Stimulated activated effector memory CD8-positive, alpha-beta T cell treated with anti-CD3 and anti-CD28 coated beads, Interleukin-12 subunit alpha, Interleukin-12 subunit beta, amount 100 ng/mL, for 72 hours (primary cell): Measurements from ENCODE around the gene KLK8.
A peak's percentile ranks its signal among the peaks of the same experiment; 100 is the strongest.

Experiments
- ATAC-seq: fragments of 150-1000 bp; cut with Tn5 transposase; 2 replicates; pipeline ENCODE4 v1.10.0; 2021
- DNase-seq, 2 donors: peaks; one replicate each; pipeline ENCODE4 v3.0.0; 2021 to 2022; ENCODE audit warnings: low spot score in 2 of 2
- H3K27ac Mint-ChIP-seq: one replicate; pipeline ENCODE4 v1.8.0; 2022; ENCODE audit warnings: mild to moderate bottlenecking, mixed read lengths
- H3K36me3 Mint-ChIP-seq: one replicate; pipeline ENCODE4 v1.8.0; 2022; ENCODE audit warnings: mild to moderate bottlenecking, mixed read lengths
- H3K4me1 Mint-ChIP-seq: one replicate; pipeline ENCODE4 v1.8.0; 2022; ENCODE audit warnings: mixed read lengths
- H3K4me3 Mint-ChIP-seq: one replicate; pipeline ENCODE4 v1.8.0; 2022; ENCODE audit warnings: mild to moderate bottlenecking, mixed read lengths
- H3K9me3 Mint-ChIP-seq: one replicate; pipeline ENCODE4 v1.8.0; 2022; ENCODE audit warnings: mixed read lengths

KLK8 gene

DNA sequence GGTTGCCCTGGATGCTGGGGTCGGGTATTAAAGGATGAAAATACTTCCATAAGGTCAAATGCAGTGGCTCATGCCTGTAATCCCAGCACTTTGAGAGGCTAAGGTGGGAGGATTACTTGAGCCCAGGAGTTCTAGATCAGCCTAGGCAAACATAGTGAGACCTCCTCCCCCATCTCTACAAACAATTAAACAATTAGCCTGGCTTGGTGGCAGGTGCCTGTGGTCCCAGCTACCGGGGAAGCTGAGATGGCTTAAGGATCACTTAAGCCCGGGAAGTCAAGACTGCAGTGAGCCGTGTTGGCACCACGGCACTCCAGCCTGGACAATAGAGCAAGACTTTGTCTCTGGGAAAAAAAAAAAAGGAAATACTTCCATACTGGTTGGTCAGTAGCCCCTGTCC, 23.5 kb upstream of the KLK8 start:
- H3K4me3 Mint-ChIP-seq: no peak overlapping the region
- H3K9me3 Mint-ChIP-seq: no peaks in the 10 kb centered on the region
- H3K4me1 Mint-ChIP-seq: peaks cover 5% of the 10 kb centered on the region

DNA sequence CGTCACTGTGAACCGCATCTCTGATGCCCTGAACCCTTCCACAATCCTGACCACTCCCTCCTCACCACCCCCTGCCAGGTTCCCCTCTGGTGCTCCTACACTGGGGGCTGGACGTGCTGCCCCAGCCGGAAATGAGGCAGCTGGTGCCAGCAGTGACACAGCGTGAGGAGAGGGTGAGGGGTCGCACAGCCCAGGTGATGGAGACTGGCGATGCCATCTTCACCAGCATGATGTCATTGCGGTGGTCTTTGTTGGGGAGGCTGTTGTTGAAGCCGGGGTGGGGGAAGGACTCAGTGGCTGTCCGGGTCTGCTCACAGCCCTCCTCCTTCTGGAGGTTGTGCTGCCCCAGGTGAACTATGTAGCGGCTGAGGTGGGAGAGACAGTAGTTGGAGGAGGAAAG, 22.5 kb upstream of the KLK8 start:
- H3K27ac Mint-ChIP-seq: no peak overlapping the region
- ATAC-seq: no peak
- no peak for DNase-seq
- H3K9me3 Mint-ChIP-seq: no peaks in the 10 kb centered on the region
- H3K36me3 Mint-ChIP-seq: peaks cover 6% of the 10 kb centered on the region
- no peak overlapping the region for H3K4me3 Mint-ChIP-seq
- peaks cover 9% of the 10 kb centered on the region for H3K4me1 Mint-ChIP-seq

More for the DNA sequence above, 23.5 kb upstream of the KLK8 start:
- no peak for ATAC-seq
- no peak for DNase-seq
- Mint-ChIP-seq H3K27ac (no peak overlapping the region), H3K36me3 (peaks cover 3% of the 10 kb centered on the region)

DNA sequence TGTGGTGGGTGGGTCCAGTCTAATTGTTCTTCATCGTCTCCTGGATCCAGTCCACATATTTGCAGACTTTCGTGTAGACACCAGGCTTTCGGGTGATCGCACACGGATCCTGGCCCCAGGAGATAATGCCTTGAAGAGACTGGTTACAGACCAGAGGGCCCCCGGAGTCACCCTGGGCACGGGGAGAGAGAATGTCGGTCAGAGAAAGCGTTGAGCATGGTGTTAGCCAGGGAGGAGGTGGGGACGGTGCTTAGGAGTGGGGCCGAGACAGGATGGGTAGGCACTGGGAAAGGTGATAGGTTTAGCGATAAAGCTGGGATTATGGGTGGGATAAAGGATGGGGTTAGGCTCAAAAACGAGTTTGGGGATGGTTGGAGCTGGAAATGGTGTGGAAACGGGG, 21.1 kb upstream of the KLK8 start:
- ATAC-seq (no peak), DNase-seq (no peak)
- peaks cover 22% of the 10 kb centered on the region for H3K4me1 Mint-ChIP-seq
- H3K36me3 Mint-ChIP-seq: peaks cover 6% of the 10 kb centered on the region
- H3K9me3 Mint-ChIP-seq: no peaks in the 10 kb centered on the region
- no peak overlapping the region for H3K4me3 Mint-ChIP-seq
- H3K27ac Mint-ChIP-seq: peak overlapping the region; percentile 35

DNA sequence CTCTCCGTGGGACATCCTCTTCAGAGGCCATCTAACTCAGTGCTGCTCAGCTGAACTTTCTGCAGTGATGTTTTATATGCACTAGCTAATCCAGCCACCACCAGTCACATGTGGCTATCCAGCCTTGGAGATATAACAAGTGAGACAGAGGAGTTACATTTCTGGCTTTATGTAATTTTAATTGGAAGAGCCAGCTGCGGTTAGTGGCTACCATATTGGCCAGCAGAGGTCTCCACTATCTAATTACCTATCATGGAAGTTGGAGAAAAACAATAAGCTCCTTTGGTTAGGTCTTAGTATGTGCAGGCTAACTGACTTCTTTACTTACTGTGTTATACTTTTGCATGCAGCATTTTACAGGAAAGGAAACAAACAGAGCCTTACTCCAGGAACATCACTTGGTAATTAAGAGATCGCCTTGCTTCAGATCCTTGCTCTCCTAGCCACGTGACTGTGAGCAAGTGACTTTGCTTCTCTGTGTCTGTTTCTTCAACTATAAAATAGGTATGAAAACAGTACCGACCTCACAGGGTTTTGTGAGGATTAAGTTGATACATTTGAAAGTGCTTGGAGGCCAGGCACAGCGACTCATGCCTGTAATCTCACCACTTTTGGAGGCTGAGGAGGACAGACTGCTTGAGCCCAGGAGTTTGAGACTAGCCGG, 19.7 kb upstream of the KLK8 start:
- Mint-ChIP-seq H3K4me1 (peaks cover 30% of the 10 kb centered on the region), H3K4me3 (no peak overlapping the region), H3K36me3 (peaks cover 6% of the 10 kb centered on the region), H3K9me3 (no peaks in the 10 kb centered on the region), H3K27ac (no peak overlapping the region)
- DNase-seq (no peak), ATAC-seq (no peak)

DNA sequence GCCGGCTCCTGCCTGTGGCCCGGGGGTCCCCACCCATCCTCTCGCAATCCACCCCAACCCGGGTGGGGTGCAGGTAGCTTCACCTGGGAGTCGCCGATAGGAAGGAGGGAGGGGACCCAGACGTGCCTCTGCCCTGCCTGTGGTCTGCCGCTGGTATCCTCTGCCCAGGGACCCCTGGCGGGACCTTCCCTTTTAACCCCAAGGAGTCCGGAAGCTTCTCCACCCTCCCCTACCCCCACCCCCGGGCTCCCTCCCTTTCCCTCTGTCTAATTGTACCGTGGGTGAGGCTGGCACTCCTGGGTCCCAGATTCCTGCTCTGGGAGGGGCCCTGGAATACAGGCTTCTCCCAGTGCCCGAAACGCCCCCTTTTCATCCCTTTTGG, 18.1 kb upstream of the KLK8 start, which contains the start of gene KLK10:
KLK10 (minus strand) TSS at position 166 of the 382 bp plus-strand sequence. CDS start 579 bp downstream, outside the sequence.
- no peak within 1 kb of the TSS for H3K27ac Mint-ChIP-seq
- peaks cover 30% of the 10 kb centered on the region for H3K4me1 Mint-ChIP-seq
- peaks cover 17% of the 10 kb centered on the region for H3K36me3 Mint-ChIP-seq
- ATAC-seq: no peak
- no peak for DNase-seq
- peak within 1 kb of the TSS; percentile 64 for H3K4me3 Mint-ChIP-seq
- H3K9me3 Mint-ChIP-seq: no peaks in the 10 kb centered on the region

DNA sequence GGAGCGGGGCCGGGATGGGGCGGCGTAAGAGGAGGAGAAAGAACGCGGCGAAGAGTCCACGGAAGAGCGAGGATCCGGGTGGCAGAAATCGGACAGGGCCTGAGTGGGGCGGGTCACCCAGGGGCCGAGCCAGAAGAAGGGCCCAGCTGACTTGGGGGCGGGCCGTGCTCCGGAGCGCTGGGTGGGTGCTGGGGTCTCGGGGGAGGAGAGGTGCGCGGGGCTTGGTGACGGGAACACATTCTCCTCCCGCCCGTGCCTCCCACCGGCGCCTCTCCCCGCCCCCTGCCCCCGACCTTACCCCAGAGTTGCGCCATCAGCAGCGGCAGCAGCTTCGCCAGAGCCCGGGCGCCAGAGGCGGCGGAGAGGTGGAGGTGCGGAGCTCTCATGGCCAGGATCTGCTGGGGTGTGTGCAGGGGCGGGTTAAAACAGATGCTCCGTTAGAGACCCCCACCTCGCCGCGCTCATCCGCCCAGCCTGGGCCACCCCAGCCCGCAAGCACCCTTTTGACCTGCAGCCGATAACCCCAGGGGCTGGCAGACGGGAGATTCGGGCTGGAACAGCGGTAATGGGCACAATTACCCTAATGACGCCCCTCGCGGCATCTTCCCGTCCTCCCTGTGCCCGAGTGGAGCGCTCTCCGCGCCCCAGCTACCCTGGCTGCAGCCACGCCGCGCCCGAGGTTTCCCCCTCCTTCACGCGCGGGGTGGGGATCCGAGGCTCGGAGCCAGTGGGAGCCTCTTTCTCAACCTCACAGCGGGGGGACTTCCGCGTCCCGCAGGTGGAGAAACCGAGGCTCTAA, 17.5 kb upstream of the KLK8 start:
- no peaks in the 10 kb centered on the region for H3K9me3 Mint-ChIP-seq
- no peak overlapping the region for H3K27ac Mint-ChIP-seq
- peak overlapping the region; percentile 64 for H3K4me3 Mint-ChIP-seq
- H3K36me3 Mint-ChIP-seq: peaks cover 17% of the 10 kb centered on the region
- ATAC-seq: no peak
- no peak for DNase-seq
- H3K4me1 Mint-ChIP-seq: peaks cover 30% of the 10 kb centered on the region

DNA sequence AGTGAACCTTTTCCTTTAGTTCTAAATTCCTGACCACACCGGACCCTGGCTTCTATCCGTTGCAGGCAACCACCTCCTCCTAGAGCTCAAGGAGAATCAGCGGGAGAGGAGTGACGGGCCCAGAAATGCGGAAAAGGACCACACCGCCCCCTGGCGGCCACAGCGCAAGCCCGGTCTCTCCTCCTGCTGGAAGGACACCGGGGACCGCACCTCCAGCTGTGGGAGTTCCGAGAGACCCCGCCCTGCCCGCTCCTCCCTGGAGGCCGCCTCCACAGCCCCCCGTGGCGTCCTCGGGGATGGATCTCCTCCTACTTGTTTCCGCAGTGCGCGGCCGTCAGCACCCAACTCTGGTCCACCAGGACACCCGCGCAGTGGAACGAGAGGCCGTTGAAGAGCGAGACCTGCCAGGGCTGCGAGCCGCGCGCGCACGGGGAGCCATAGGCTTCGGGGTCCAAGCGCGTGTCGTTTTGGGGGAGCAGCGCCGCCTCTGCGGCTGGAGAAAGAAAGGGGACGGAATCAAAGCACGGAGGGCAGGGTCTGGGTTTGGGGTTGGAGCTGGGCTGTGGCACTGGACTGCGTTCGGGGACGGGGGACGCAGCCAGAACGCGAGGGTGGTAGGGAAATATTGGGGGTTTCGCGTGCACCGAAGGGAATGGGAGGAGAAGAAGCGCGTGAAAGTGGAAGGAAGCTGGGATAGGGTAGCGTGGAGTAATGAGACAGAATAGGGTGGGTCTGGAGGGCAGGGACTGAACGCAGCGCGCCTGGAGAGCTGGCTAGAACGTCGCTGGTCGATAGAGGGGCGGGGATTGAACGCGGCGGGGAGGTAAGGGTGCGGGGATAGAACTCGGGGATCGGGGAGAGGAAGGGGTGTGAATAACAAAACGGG, 15.6 kb upstream of the KLK8 start:
- ATAC-seq (no peak), DNase-seq (peak in 1 of 2 donors; percentile 71)
- H3K4me3 Mint-ChIP-seq: peak overlapping the region; percentile 64

DNA sequence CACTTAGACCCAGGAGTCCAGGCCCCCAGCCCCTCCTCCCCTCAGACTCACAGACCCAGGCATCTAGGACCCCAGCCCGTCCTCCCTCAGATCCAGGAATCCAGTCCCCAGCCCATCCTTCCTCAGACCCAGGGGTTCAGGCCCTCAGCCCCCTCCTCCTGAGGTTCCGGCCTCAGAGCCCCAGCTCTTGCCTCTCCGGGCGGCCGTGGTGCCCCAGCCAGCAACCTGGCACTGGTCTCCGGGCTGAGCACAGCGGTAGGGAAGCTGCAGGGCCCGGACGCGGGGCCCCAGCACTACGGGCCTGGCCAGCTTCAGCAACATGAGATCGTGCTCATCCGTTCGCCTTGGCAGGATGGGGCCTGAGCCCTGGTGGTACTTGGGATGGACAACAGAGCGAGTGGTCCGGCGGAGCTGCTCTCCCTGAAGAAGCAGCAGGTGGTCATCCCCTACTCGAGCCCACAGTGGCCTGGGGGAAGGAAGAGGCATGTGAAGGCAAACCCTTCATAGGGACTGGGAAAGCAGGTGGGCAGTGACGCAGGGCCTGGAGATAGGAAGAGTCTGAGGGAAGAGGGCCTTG, 14.4 kb upstream of the KLK8 start:
- Mint-ChIP-seq H3K9me3 (no peaks in the 10 kb centered on the region), H3K36me3 (peaks cover 17% of the 10 kb centered on the region), H3K4me3 (no peak overlapping the region), H3K27ac (no peak overlapping the region), H3K4me1 (peaks cover 30% of the 10 kb centered on the region)
- no peak for DNase-seq
- ATAC-seq: no peak

More for the DNA sequence above, 15.6 kb upstream of the KLK8 start:
- no peaks in the 10 kb centered on the region for H3K9me3 Mint-ChIP-seq
- no peak overlapping the region for H3K27ac Mint-ChIP-seq
- H3K4me1 Mint-ChIP-seq: peaks cover 30% of the 10 kb centered on the region
- peaks cover 17% of the 10 kb centered on the region for H3K36me3 Mint-ChIP-seq

DNA sequence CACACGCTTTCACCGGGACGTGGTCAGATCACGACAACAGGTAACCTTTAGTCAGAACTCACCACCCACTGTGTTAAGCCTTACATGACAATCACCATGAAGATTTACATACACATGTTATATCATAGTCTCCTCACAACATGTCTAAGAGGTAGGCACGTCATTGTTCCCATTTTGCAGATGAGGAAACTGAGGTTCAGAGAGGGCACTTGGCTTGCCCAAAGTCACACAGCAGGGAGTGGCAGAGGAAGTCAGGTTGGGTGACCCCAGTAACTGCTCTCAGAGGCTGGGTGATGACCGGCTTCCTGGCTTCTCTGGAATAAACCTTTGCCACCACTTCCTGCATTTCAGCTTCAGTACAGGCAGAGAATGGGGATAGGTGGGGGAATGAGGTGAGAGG, 12.8 kb upstream of the KLK8 start:
- H3K27ac Mint-ChIP-seq: no peak overlapping the region
- no peaks in the 10 kb centered on the region for H3K9me3 Mint-ChIP-seq

DNA sequence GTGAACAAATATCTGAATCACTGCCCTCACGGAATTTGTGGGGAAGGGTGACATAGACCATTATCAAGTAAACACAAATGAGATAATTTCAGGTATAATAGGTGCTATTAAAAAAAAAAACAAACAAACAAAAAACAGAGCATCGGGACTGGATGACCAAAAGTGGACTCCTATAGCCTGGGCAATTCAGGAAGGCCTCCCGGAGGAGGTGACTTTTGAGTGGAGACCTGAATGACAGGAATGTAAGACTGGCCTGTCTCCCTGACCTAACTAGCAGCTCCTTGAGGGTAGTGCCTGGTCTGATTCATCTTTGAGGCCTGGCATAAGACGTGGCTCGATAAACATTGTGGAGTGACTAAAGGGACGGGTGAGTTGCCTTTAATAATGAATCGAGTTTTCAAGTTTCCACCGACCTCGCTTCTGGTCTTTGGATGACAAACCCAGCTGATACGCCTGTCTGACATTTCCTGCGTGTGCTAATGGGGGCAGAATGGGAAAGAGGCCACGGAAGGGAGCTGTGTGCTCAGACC, 11.3 kb upstream of the KLK8 start:
- Mint-ChIP-seq H3K4me1 (peaks cover 10% of the 10 kb centered on the region), H3K9me3 (no peaks in the 10 kb centered on the region), H3K36me3 (peaks cover 11% of the 10 kb centered on the region), H3K4me3 (no peak overlapping the region), H3K27ac (no peak overlapping the region)
- DNase-seq (no peak), ATAC-seq (no peak)

More for the DNA sequence above, 12.8 kb upstream of the KLK8 start:
- DNase-seq (no peak), ATAC-seq (no peak)
- Mint-ChIP-seq H3K4me1 (peaks cover 21% of the 10 kb centered on the region), H3K4me3 (no peak overlapping the region), H3K36me3 (peaks cover 11% of the 10 kb centered on the region)

DNA sequence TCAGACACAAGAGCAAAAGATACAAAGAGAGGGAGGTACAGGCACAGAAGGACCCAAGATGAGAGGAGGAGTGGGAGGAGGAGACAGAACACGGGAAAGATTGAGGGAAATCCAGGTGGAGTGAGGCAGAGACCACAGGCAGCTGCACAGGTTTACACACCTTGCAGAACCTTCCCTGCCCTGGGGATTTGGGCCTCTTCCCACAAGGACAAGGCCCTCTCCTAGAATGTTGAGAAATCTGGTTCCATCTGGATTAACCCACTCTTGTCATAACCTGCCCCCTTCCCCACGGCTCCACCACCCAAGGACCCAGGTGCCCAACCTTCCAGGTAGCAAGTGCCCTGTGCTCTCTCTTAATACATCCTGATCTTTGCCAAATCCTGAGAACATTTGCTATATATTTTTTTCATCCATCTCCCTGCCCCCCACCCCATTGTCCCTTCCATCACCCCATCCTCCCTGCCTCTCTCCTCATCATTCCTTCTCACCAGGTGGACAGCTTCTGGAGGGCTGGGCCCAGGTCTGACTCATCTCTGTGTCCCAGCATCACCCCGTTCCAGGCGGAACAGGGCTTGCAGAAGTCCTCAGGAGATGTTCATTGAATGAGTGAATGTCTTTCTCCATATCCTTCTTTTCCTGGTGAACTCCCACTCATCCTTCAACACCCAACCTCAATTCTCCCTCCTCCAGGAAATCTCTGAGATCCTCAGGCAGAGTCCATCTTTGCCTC, 8.8 kb upstream of the KLK8 start:
- ATAC-seq (no peak), DNase-seq (no peak)
- no peaks in the 10 kb centered on the region for H3K9me3 Mint-ChIP-seq

DNA sequence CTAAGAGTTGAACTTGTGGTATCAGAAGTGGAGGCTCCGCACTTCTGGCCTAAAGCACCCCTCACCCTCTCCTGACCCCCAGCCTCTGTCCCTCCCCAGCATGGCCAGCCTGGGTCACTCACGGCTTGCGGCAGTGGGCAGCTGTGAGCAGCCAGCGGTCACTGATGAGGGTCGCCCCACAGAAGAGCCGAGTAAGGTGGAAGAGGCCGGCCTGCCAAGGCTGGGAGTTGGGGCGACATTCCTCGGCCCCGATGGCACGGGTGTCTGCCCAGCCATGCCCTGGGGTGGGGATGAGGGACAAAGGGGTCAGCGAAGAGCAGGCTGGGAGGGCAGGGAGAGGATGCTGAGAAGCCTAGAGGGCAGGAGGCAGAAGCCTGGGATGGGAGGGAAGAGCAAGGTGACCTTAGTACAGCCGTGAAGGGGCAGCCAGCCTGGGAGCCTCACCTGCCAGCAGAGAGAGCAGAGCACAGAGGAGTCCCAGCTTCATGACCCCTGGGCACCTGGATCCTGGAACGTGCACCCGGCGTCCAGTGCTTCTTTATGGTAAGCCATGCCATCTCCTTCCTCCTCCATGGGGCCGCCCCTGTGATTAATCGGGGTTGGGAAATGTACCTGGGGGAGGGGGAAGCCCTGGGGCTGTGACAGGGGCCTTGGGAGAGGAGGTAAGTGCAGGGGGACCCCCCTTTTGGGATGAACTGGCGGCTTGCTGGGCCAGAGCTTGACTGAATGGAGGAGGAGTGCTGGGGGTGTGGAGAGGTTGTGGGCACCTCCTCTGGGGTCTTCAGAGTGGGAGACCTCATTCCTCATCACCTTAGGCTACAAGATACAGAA, 7.9 kb upstream of the KLK8 start:
- Mint-ChIP-seq H3K36me3 (no peaks in the 10 kb centered on the region), H3K27ac (no peak overlapping the region), H3K9me3 (no peaks in the 10 kb centered on the region), H3K4me3 (no peak overlapping the region), H3K4me1 (no peaks in the 10 kb centered on the region)
- DNase-seq (no peak), ATAC-seq (peak; percentile 40)

More for the DNA sequence above, 8.8 kb upstream of the KLK8 start:
- Mint-ChIP-seq H3K4me1 (no peaks in the 10 kb centered on the region), H3K27ac (no peak overlapping the region), H3K36me3 (peaks cover 4% of the 10 kb centered on the region), H3K4me3 (no peak overlapping the region)

DNA sequence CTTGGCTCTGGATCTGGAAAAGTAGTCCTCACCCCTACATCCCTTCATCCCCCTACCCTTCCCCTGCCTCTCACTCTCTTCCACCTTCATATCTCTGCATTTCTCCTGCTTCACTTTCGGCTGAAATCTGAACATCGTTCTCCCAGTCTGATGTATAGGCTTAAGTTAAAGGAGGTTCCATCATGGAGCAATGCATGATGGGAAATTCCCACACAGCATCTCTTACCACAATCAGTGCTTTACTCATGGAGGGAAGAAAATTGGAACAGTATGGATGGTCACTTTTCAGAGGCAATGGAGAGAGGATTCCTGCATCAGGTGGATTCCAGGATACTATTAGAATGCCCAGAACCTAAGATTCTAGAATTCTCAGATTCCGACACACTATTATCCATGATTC, 6.1 kb upstream of the KLK8 start:
- Mint-ChIP-seq H3K27ac (no peak overlapping the region), H3K4me3 (no peak overlapping the region), H3K4me1 (no peaks in the 10 kb centered on the region), H3K9me3 (no peaks in the 10 kb centered on the region), H3K36me3 (no peaks in the 10 kb centered on the region)
- ATAC-seq (no peak), DNase-seq (no peak)

DNA sequence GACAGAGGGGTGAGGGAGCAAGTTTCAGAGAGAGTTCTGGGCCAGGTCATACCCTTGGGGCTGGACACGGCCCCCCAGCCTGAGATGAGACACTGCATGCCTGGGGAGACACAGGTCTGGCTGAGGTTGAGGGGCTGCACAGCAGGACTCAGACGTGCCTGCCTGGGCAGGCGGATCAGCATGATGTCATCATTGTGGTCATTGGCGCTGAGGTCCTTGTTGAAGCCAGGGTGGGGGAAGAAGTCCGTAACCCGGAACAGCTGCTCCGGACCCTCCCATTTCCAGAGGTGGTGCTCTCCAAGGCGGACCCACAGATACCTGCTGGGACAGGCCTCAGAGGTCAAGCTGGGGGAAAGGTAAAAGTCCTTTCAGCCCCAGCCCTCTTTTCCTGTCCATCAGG, 5.0 kb upstream of the KLK8 start:
- no peak for DNase-seq
- no peak for ATAC-seq
- no peaks in the 10 kb centered on the region for H3K4me1 Mint-ChIP-seq
- no peak overlapping the region for H3K27ac Mint-ChIP-seq
- no peaks in the 10 kb centered on the region for H3K9me3 Mint-ChIP-seq
- no peak overlapping the region for H3K4me3 Mint-ChIP-seq
- no peaks in the 10 kb centered on the region for H3K36me3 Mint-ChIP-seq
